K562 (cell line): ENCODE data around the gene DHRS12. TPM values are rescaled to one million over a fixed set of nuclear protein-coding genes. Genes with fewer than 3 reads are reported as not detected.

Experiments used
- CTBP1 ChIP-seq: fragments of 450-650 bp; IDR thresholded peaks from 2 replicates; pipeline ENCODE4 v1.6.1; 2016; ENCODE audit warnings: borderline replicate concordance
- E2F8 ChIP-seq: fragments of 450-650 bp; IDR thresholded peaks from 2 replicates; pipeline ENCODE4 v1.7.1; 2018; ENCODE audit warnings: mild to moderate bottlenecking, low read depth; ENCODE audit not compliant: partially characterized antibody
- E4F1 ChIP-seq: fragments of 250-450 bp; sonication (Bioruptor Pico); IDR thresholded peaks from 2 replicates; pipeline ENCODE4 v1.5.0; 2021; ENCODE audit warnings: mild to moderate bottlenecking, borderline replicate concordance
- HBP1 ChIP-seq: fragments of 450-650 bp; formaldehyde crosslinking; IDR thresholded peaks from 2 replicates; pipeline ENCODE4 v1.4.0; 2022; ENCODE audit warnings: missing genetic modification characterization
- HDAC6 ChIP-seq: IDR thresholded peaks from 2 replicates; pipeline ENCODE4 v1.6.1; 2012; ENCODE audit warnings: low read depth, mild to moderate bottlenecking, control low read depth, inconsistent platforms, low read length, moderate library complexity
- HSF4 ChIP-seq: fragments of 250-450 bp; sonication (Bioruptor Pico); IDR thresholded peaks from 2 replicates; pipeline ENCODE4 v2.1.2; 2022; ENCODE audit warnings: mild to moderate bottlenecking, moderate library complexity, borderline replicate concordance
- PHB ChIP-seq: fragments of 250-450 bp; sonication (Bioruptor Pico); IDR thresholded peaks from 2 replicates; pipeline ENCODE4 v1.5.0; 2021
- RBM15 ChIP-seq: fragments of 200-400 bp; formaldehyde crosslinking; IDR thresholded peaks from 2 replicates; pipeline ENCODE4 v1.6.1; 2018; ENCODE audit warnings: mild to moderate bottlenecking, low read length, moderate library complexity; ENCODE audit not compliant: insufficient read depth
- RNF2 ChIP-seq: sonication (generic); IDR thresholded peaks from 2 replicates; pipeline ENCODE4 v1.6.1; 2016
- SMARCA5 ChIP-seq: fragments of 450-650 bp; IDR thresholded peaks from 2 replicates; pipeline ENCODE4 v1.6.1; 2016
- SRF ChIP-seq, 2 experiments: fragments of 250-450, 450-650 bp in 1 of 2; sonication (Bioruptor Pico) in 1 of 2; sonication (generic) in 1 of 2; formaldehyde crosslinking; IDR thresholded peaks; 2 replicates each; pipeline versions ENCODE4 v1.5.0 to v1.5.1; 2020 to 2022; ENCODE audit warnings: mild to moderate bottlenecking in 1 of 2, missing genetic modification reagents in 1 of 2
- SRSF9 ChIP-seq: fragments of 200-400 bp; formaldehyde crosslinking; IDR thresholded peaks from 2 replicates; pipeline ENCODE4 v1.6.1; 2017; ENCODE audit warnings: low read depth, low read length, borderline replicate concordance
- STAG1 ChIP-seq: sonication (generic); formaldehyde crosslinking; IDR thresholded peaks from 2 replicates; pipeline ENCODE4 v1.5.0; 2020; ENCODE audit warnings: missing genetic modification reagents, borderline replicate concordance
- TOE1 ChIP-seq, 2 experiments: fragments of 450-650 bp in 1 of 2; sonication (generic) in 1 of 2; formaldehyde crosslinking in 1 of 2; IDR thresholded peaks; 2 replicates each; pipeline versions ENCODE4 v1.7.1 to v1.8.0; 2016 to 2022; ENCODE audit warnings: borderline replicate concordance in 2 of 2, mild to moderate bottlenecking in 2 of 2, antibody characterized with exemption in 1 of 2, inconsistent platforms in 1 of 2, low read depth in 1 of 2, missing genetic modification reagents in 1 of 2, moderate library complexity in 1 of 2
- ZBTB1 ChIP-seq: sonication (generic); formaldehyde crosslinking; IDR thresholded peaks from 2 replicates; pipeline ENCODE4 v1.8.1; 2023; ENCODE audit warnings: missing genetic modification reagents, low read depth, mild to moderate bottlenecking, borderline replicate concordance
- ZBTB26 ChIP-seq: fragments of 450-650 bp; formaldehyde crosslinking; IDR thresholded peaks from 2 replicates; pipeline ENCODE4 v1.4.0; 2022; ENCODE audit warnings: missing genetic modification characterization
- ZKSCAN1 ChIP-seq: fragments of 150-350 bp; IDR thresholded peaks from 2 replicates; pipeline ENCODE4 v1.6.1; 2016; ENCODE audit warnings: low read depth, low read length
- ZNF133 ChIP-seq: fragments of 250-450 bp; sonication (Bioruptor Pico); IDR thresholded peaks from 2 replicates; pipeline ENCODE4 v1.4.0; 2020; ENCODE audit warnings: mild to moderate bottlenecking
- ZNF583 ChIP-seq: fragments of 250-450 bp; sonication (Bioruptor Pico); IDR thresholded peaks from 2 replicates; pipeline ENCODE4 v1.4.0; 2020
- ZNF707 ChIP-seq: fragments of 250-450 bp; sonication (Bioruptor Pico); conservative IDR thresholded peaks from 2 replicates; pipeline ENCODE4 v1.8.0; 2022; ENCODE audit warnings: inconsistent platforms, mild to moderate bottlenecking, moderate library complexity
- ZNF77 ChIP-seq: fragments of 250-450 bp; sonication (Bioruptor Pico); IDR thresholded peaks from 2 replicates; pipeline ENCODE4 v1.5.0; 2020
- polyA plus RNA-seq, 8 experiments: library from polyadenylated mRNA; depleted of rRNA in 4 of 8; stranded (reverse) in 5 of 8; unstranded in 3 of 8; fragments of >200 nt; fragmentation: Nextera tagmentation in 2 of 8; fragmentation: Illumina TruSeq in 1 of 8; extraction: Ambion mirVana in 2 of 8; extraction: Trizol in 1 of 8; gene quantifications; 2 replicates each; pipeline versions ENCODE4 v1.2.1 to v1.2.3, GENCODE V29; 2011 to 2014; ENCODE audit warnings: inconsistent platforms in 1 of 8, missing spikeins in 1 of 8
- total RNA-seq, 7 experiments: library from RNA; depleted of rRNA in 6 of 7; stranded (reverse); fragments of >200 nt in 6 of 7; fragmentation: Illumina TruSeq in 2 of 7; extraction: Trizol in 2 of 7; gene quantifications; 2 replicates each; pipeline versions ENCODE4 v1.2.1 to v1.2.3, GENCODE V29; 2011 to 2021; ENCODE audit warnings: low replicate concordance in 1 of 7

The DHRS12 gene
- total and polyA plus RNA-seq, 9 of the 15 experiments (the other 6 are each of a cell fraction or from before 2014, with no cell fraction given), result 0.62 to 2.7 (median 0.98) TPM

- no peak for TF ChIP-seq ZBTB26 (CRISPR knock-in tag)
- no peak for TF ChIP-seq PHB
- TF ChIP-seq TOE1 (IDR thresholded peaks at IDR 0.05; ENCODE audit: borderline replicate concordance), result no peak
- no peak for TF ChIP-seq TOE1 (CRISPR knock-in tag; IDR thresholded peaks at IDR 0.05; ENCODE audit: borderline replicate concordance, low read depth)
- no peak for TF ChIP-seq ZNF77 (CRISPR knock-in tag)
- no peak for TF ChIP-seq E2F8
- TF ChIP-seq RNF2, result 0 out of 2 replicates have a peak, but pooled peaks have one; percentile 27
- no peak for TF ChIP-seq SMARCA5
- TF ChIP-seq HDAC6, result no peak
- no peak for TF ChIP-seq STAG1 (CRISPR knock-in tag)
- TF ChIP-seq ZNF583 (CRISPR knock-in tag), result no peak
- TF ChIP-seq ZBTB1, result peak; percentile 80; the same call in 1 of the 2 replicates
- peak; percentile 87; the same call in 1 of the 2 replicates for TF ChIP-seq CTBP1
- no peak for TF ChIP-seq SRSF9
- TF ChIP-seq HBP1 (CRISPR knock-in tag), result no peak
- TF ChIP-seq ZNF707 (CRISPR knock-in tag), result no peak
- TF ChIP-seq E4F1 (CRISPR knock-in tag), result no peak
- no peak for TF ChIP-seq ZNF133 (CRISPR knock-in tag)
- no peak for TF ChIP-seq SRF (CRISPR knock-in tag; IDR thresholded peaks at IDR 0.05)
- TF ChIP-seq ZKSCAN1, result no peak
- no peak for TF ChIP-seq HSF4 (CRISPR knock-in tag)
- TF ChIP-seq RBM15, result no peak
Measured at GRCh38 chr13:51785712-51786424, 18.1 kb downstream of the DHRS12 start (continued).
